H1 (cell line): Measurements from ENCODE around the gene WASF3. TPM values are rescaled to one million over a fixed set of nuclear protein-coding genes. Genes with fewer than 3 reads are reported as not detected.

Source experiments
- CTCF ChIA-PET: fragments of 300-600 bp; sonication (Branson Sonifier 250); formaldehyde crosslinking; loops from one replicate; lab custom pipeline; 2021; ENCODE audit not compliant: partially characterized antibody; lab: Charles Lee
- POLR2A ChIA-PET: fragments of 300-600 bp; sonication (Branson Sonifier 250); formaldehyde crosslinking; loops from one replicate; lab custom pipeline; 2021; ENCODE audit warnings: inconsistent platforms; ENCODE audit not compliant: partially characterized antibody; lab: Charles Lee
- DNase-seq, 2 experiments: peaks; one replicate each; pipeline versions ENCODE4 v3.0.0 to v3.0.0-alpha.2; 2010 to 2022; ENCODE audit warnings: low spot score in 2 of 2, low read depth in 1 of 2, mixed read lengths in 1 of 2
- FAIRE-seq: peaks from 2 replicates; lab custom pipeline; 2011; peaks lifted over from hg19 to GRCh38; lab: Jason Lieb, UNC
- H2AFZ ChIP-seq: 2 replicates; pipeline ENCODE4 v1.8.1; 2012; ENCODE audit warnings: low read length, inconsistent platforms
- H2AK5ac ChIP-seq: 2 replicates; pipeline ENCODE4 v1.6.1; 2013; ENCODE audit warnings: low read depth, low read length
- H2BK120ac ChIP-seq: replicated peaks from 2 replicates; pipeline ENCODE3; 2013; ENCODE audit warnings: low read depth, low read length, inconsistent platforms
- H2BK12ac ChIP-seq: 2 replicates; pipeline ENCODE4 v1.6.1; 2013; ENCODE audit warnings: low read depth, low read length
- H2BK15ac ChIP-seq: 2 replicates; pipeline ENCODE4 v1.6.1; 2013; ENCODE audit warnings: low read length
- H2BK20ac ChIP-seq: 2 replicates; pipeline ENCODE4 v1.6.1; 2013; ENCODE audit warnings: low read length
- H2BK5ac ChIP-seq: 2 replicates; pipeline ENCODE4 v1.6.1; 2013; ENCODE audit warnings: low read depth, low read length
- H3K14ac ChIP-seq: 2 replicates; pipeline ENCODE4 v1.6.1; 2013; ENCODE audit warnings: inconsistent platforms; ENCODE audit not compliant: insufficient read length
- H3K18ac ChIP-seq: 2 replicates; pipeline ENCODE4 v1.6.1; 2013; ENCODE audit warnings: low read length; ENCODE audit errors: extremely low read depth
- H3K23ac ChIP-seq: 2 replicates; pipeline ENCODE4 v1.6.1; 2013; ENCODE audit warnings: inconsistent platforms; ENCODE audit not compliant: insufficient read length
- H3K23me2 ChIP-seq: 2 replicates; pipeline ENCODE4 v1.6.1; 2013; ENCODE audit warnings: low read depth, low read length
- H3K27ac ChIP-seq: 2 replicates; pipeline ENCODE4 v1.6.1; 2011; ENCODE audit warnings: low read depth, low read length, inconsistent platforms
- H3K27me3 ChIP-seq, 4 experiments: replicated peaks in 1 of 4; 1 replicate in 1 of 4; 2 replicates in 3 of 4; pipeline versions ENCODE4 v1.6.1 to v1.8.1; 2011 to 2013; ENCODE audit warnings: low read length in 3 of 4, mild to moderate bottlenecking in 3 of 4, inconsistent platforms in 2 of 4, mixed read lengths in 2 of 4, moderate library complexity in 1 of 4; ENCODE audit not compliant: control insufficient read depth in 3 of 4, insufficient read depth in 3 of 4; ENCODE audit errors: extremely low read depth in 1 of 4
- H3K36me3 ChIP-seq, 4 experiments: 2 replicates each; pipeline versions ENCODE4 v1.6.1 to v1.8.1; 2011 to 2013; ENCODE audit warnings: mild to moderate bottlenecking in 4 of 4, low read length in 3 of 4, moderate library complexity in 2 of 4, control low read depth in 1 of 4, inconsistent platforms in 1 of 4; ENCODE audit not compliant: insufficient read depth in 4 of 4, control insufficient read depth in 2 of 4
- H3K4ac ChIP-seq: replicated peaks from 2 replicates; pipeline ENCODE3; 2013; ENCODE audit warnings: low read length, low read depth, mixed read lengths, inconsistent platforms; ENCODE audit not compliant: insufficient read length
- H3K4me1 ChIP-seq, 4 experiments: replicated peaks in 1 of 4; 1 replicate in 1 of 4; 2 replicates in 3 of 4; pipeline versions ENCODE4 v1.6.1 to v1.8.1; 2011 to 2013; ENCODE audit warnings: low read length in 3 of 4, inconsistent platforms in 2 of 4, mixed read lengths in 1 of 4; ENCODE audit not compliant: insufficient read depth in 4 of 4, control insufficient read depth in 3 of 4
- H3K4me2 ChIP-seq, 2 experiments: 2 replicates each; pipeline versions ENCODE4 v1.6.1 to v1.8.1; 2011 to 2013; ENCODE audit warnings: low read depth in 2 of 2, low read length in 2 of 2, control low read depth in 1 of 2, inconsistent platforms in 1 of 2, mild to moderate bottlenecking in 1 of 2; ENCODE audit not compliant: insufficient read depth in 1 of 2
- H3K4me3 ChIP-seq, 4 experiments: fragments of 200-600, 300-600 bp in 1 of 4; sonication (generic), shearing (Covaris generic), sonication (Bioruptor Twin) in 1 of 4; 2 replicates each; pipeline versions ENCODE4 v1.5.1 to v1.8.1; 2011 to 2016; ENCODE audit warnings: low read length in 4 of 4, low read depth in 3 of 4, control low read depth in 2 of 4, inconsistent platforms in 2 of 4, mild to moderate bottlenecking in 2 of 4, mixed read lengths in 1 of 4, moderate library complexity in 1 of 4; ENCODE audit not compliant: insufficient read depth in 2 of 4; ENCODE audit errors: extremely low read depth in 1 of 4
- H3K56ac ChIP-seq: replicated peaks from 2 replicates; pipeline ENCODE3; 2013; ENCODE audit warnings: low read depth, mild to moderate bottlenecking, mixed read lengths, low read length, inconsistent platforms; ENCODE audit not compliant: insufficient read length
- H3K79me1 ChIP-seq: 2 replicates; pipeline ENCODE4 v1.6.1; 2013; ENCODE audit warnings: low read depth, low read length, control low read depth
- H3K79me2 ChIP-seq, 2 experiments: 2 replicates each; pipeline versions ENCODE4 v1.6.1 to v1.8.1; 2012 to 2013; ENCODE audit warnings: low read length in 2 of 2, mild to moderate bottlenecking in 2 of 2, inconsistent platforms in 1 of 2; ENCODE audit not compliant: insufficient read depth in 2 of 2, control insufficient read depth in 1 of 2
- H3K9ac ChIP-seq, 4 experiments: replicated peaks in 1 of 4; 1 replicate in 1 of 4; 2 replicates in 3 of 4; pipeline versions ENCODE4 v1.6.1 to v1.8.1; 2011 to 2013; ENCODE audit warnings: low read depth in 3 of 4, low read length in 3 of 4, control low read depth in 2 of 4, mild to moderate bottlenecking in 2 of 4, moderate library complexity in 2 of 4, inconsistent platforms in 1 of 4; ENCODE audit errors: extremely low read depth in 1 of 4
- H3K9me3 ChIP-seq, 2 experiments: 2 replicates each; pipeline versions ENCODE4 v1.6.1 to v1.8.1; 2012 to 2013; ENCODE audit warnings: mild to moderate bottlenecking in 2 of 2, moderate library complexity in 2 of 2, control low read depth in 1 of 2, inconsistent platforms in 1 of 2, low read depth in 1 of 2, low read length in 1 of 2, mixed read lengths in 1 of 2; ENCODE audit not compliant: insufficient read depth in 2 of 2
- H4K20me1 ChIP-seq, 2 experiments: replicated peaks in 1 of 2; 2 replicates each; pipeline versions ENCODE3 to v1.8.1; 2011 to 2013; ENCODE audit warnings: inconsistent platforms in 2 of 2, low read length in 2 of 2, mild to moderate bottlenecking in 1 of 2; ENCODE audit not compliant: insufficient read depth in 2 of 2, control insufficient read depth in 1 of 2
- H4K5ac ChIP-seq: 2 replicates; pipeline ENCODE4 v1.6.1; 2013; ENCODE audit warnings: low read length, low read depth, mixed read lengths, inconsistent platforms; ENCODE audit not compliant: insufficient read length
- H4K8ac ChIP-seq: 2 replicates; pipeline ENCODE4 v1.8.0; 2013; ENCODE audit warnings: mild to moderate bottlenecking, moderate library complexity, low read length, inconsistent platforms; ENCODE audit not compliant: insufficient read depth; ENCODE audit errors: extremely low read depth
- H4K91ac ChIP-seq: replicated peaks from 2 replicates; pipeline ENCODE3; 2013; ENCODE audit warnings: low read length, mixed read lengths, inconsistent platforms; ENCODE audit not compliant: insufficient read length
- BACH1 ChIP-seq: IDR thresholded peaks from 2 replicates; pipeline ENCODE4 v1.6.1; 2012; ENCODE audit warnings: low read length, improper control_type of control experiment
- CBX5 ChIP-seq: fragments of 300-800, 300-1000 bp; sonication (generic); IDR thresholded peaks from 2 replicates; pipeline ENCODE4 v1.7.1; 2016; ENCODE audit warnings: antibody characterized with exemption, low read length, low read depth
- EGR1 ChIP-seq: IDR thresholded peaks from 2 replicates; pipeline ENCODE4 v1.6.1; 2011; ENCODE audit warnings: low read depth, low read length, borderline replicate concordance
- KDM5A ChIP-seq: fragments of 200-600 bp; IDR thresholded peaks from 2 replicates; pipeline ENCODE4 v1.7.1; 2012; ENCODE audit warnings: mild to moderate bottlenecking, low read length, inconsistent platforms, mixed read lengths
- PHF8 ChIP-seq: fragments of 200-600 bp; sonication (generic); conservative IDR thresholded peaks from 2 replicates; pipeline ENCODE4 v1.7.1; 2012; ENCODE audit warnings: low read depth, mild to moderate bottlenecking, inconsistent platforms, low read length, moderate library complexity
- SAP30 ChIP-seq: fragments of 300-600 bp; sonication (generic); IDR thresholded peaks from 2 replicates; pipeline ENCODE4 v1.7.1; 2012; ENCODE audit warnings: low read length, moderate library complexity, mild to moderate bottlenecking, inconsistent platforms; ENCODE audit not compliant: insufficient read depth, insufficient replicate concordance
- SRF ChIP-seq: IDR thresholded peaks from 2 replicates; pipeline ENCODE4 v1.6.1; 2011; ENCODE audit warnings: mild to moderate bottlenecking, low read depth, low read length, moderate library complexity
- SUZ12 ChIP-seq: fragments of 200-600 bp; sonication (generic); IDR thresholded peaks from 2 replicates; pipeline ENCODE4 v1.6.1; 2012; ENCODE audit warnings: mild to moderate bottlenecking, inconsistent platforms, low read length, moderate library complexity, mixed read lengths
- TEAD4 ChIP-seq: IDR thresholded peaks from 2 replicates; pipeline ENCODE4 v1.6.1; 2012; ENCODE audit warnings: low read depth, low read length, inconsistent platforms, mixed read lengths
- ZNF274 ChIP-seq: IDR thresholded peaks from 2 replicates; pipeline ENCODE4 v1.7.0; 2012; ENCODE audit warnings: low read length, borderline replicate concordance; ENCODE audit errors: extremely low read depth
- WGBS, 2 experiments: shearing (Covaris generic) in 1 of 2; methylation state at CpG; one replicate each; pipeline versions ENCODE4 v1.1.6 to v1.1.7; 2013 to 2015; ENCODE audit warnings: low lambda C conversion rate in 2 of 2, mixed read lengths in 2 of 2, inconsistent platforms in 1 of 2, low coverage in 1 of 2, missing lambda C conversion rate in 1 of 2; ENCODE audit not compliant: insufficient replicate concordance in 2 of 2, insufficient coverage in 1 of 2, insufficient read length in 1 of 2; ENCODE audit errors: extremely low coverage in 1 of 2, missing lambda C conversion rate in 1 of 2; 5-methylcytosine and 5-hydroxymethylcytosine counted together
- polyA plus RNA-seq, 7 experiments: library from polyadenylated mRNA; depleted of rRNA in 3 of 7; stranded (reverse) in 5 of 7; unstranded in 2 of 7; fragments of >200 nt in 5 of 7; fragments of 200-250 nt in 2 of 7; gene quantifications; 1 replicate in 5 of 7; 2 replicates in 1 of 7; 4 replicates in 1 of 7; pipeline versions ENCODE4 v1.2.1 to v1.2.3, GENCODE V29; 2011 to 2013; ENCODE audit warnings: missing spikeins in 2 of 7, mixed read lengths in 2 of 7
- total RNA-seq: library from RNA; stranded (reverse); fragmentation: NEBNext Ultra II Directional; extraction: Animal tissue kit (Norgen Biotek cat#: 25700); gene quantifications from 2 replicates; pipeline ENCODE4 v1.2.1, GENCODE V29; 2021
- TF ChIP-seq, protein P1 (sequence below): IDR thresholded peaks from 2 replicates; pipeline ENCODE4 v1.6.1; 2012; ENCODE audit warnings: low read length, inconsistent platforms
- TF ChIP-seq, protein P2 (sequence below): IDR thresholded peaks from 2 replicates; pipeline ENCODE4 v1.6.1; 2011; ENCODE audit warnings: low read length, improper control_type of control experiment

The WASF3 gene
- total and polyA plus RNA-seq, 2 of the 8 experiments (the other 6 are each of a cell fraction or from before 2014, with no cell fraction given), result 18.7 to 39.8 TPM

DNA sequence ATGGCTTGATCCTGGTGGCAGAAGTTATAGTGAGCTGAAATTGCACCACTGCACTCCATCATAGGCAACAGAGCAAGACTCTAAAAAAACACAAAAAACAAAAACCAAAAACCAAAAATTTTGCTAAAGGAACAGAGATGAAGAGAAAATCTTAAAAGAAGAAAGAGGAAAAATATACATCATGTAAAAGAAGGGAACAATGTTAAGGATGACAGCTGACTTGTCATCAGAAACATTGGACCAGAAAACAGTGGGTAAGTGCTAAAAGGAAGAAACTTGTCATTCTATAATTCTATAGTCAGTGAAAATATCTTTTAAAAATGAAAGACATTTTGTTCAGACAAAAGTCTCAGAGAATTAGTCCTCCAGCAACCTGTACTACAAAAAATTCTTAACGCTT is 93.8 kb downstream of the WASF3 start:
- Histone ChIP-seq H3K4me3 (no peak overlapping the region), H4K91ac (no peak overlapping the region), H3K4me2 (no peak overlapping the region), H3K79me1 (no peaks in the 10 kb centered on the region), H2AK5ac (no peak overlapping the region), H3K27ac (no peak overlapping the region), H3K56ac (no peak overlapping the region), H2BK120ac (no peak overlapping the region), H4K8ac (no peak overlapping the region), H2BK12ac (no peak overlapping the region), H2BK5ac (no peak overlapping the region), H3K23me2 (no peaks in the 10 kb centered on the region), H3K4ac (no peak overlapping the region), H3K79me2 (no peaks in the 10 kb centered on the region), H2AFZ (no peak overlapping the region), H2BK20ac (no peak overlapping the region), H3K23ac (no peak overlapping the region), H3K9me3 (peaks cover 0 to 5% of the 10 kb centered on the region in 2 experiments; a peak in 2 of 4 replicates), H4K20me1 (no peaks in the 10 kb centered on the region), H2BK15ac (no peak overlapping the region), H3K4me1 (0 out of 7 replicates have a peak, but pooled peaks cover 0 to 2% (median 0%) of the 10 kb centered on the region in 4 experiments), H3K14ac (no peak overlapping the region), H3K18ac (no peak overlapping the region), H3K9ac (no peak overlapping the region), H3K27me3 (no peaks in the 10 kb centered on the region), H3K36me3 (peaks cover 0 to 3% (median 0%) of the 10 kb centered on the region in 4 experiments; a peak in 1 of 8 replicates), H4K5ac (no peak overlapping the region)
- DNase-seq (no peak), FAIRE-seq (no peak)
- CTCF ChIA-PET, result no interaction called here
- 97% methylated on average over 1 of the region's 1 CpG; no CpG with 5 or more reads in 1 of the 2 experiments for WGBS, 2 experiments
- POLR2A ChIA-PET, result no interaction called here
- TF ChIP-seq SRF, result no peak
- no peak for TF ChIP-seq KDM5A
- TF ChIP-seq BACH1, result no peak
- no peak for TF ChIP-seq TEAD4
- no peak for TF ChIP-seq CBX5
- TF ChIP-seq, protein P1, sequence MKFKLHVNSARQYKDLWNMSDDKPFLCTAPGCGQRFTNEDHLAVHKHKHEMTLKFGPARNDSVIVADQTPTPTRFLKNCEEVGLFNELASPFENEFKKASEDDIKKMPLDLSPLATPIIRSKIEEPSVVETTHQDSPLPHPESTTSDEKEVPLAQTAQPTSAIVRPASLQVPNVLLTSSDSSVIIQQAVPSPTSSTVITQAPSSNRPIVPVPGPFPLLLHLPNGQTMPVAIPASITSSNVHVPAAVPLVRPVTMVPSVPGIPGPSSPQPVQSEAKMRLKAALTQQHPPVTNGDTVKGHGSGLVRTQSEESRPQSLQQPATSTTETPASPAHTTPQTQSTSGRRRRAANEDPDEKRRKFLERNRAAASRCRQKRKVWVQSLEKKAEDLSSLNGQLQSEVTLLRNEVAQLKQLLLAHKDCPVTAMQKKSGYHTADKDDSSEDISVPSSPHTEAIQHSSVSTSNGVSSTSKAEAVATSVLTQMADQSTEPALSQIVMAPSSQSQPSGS, result no peak
- TF ChIP-seq ZNF274, result no peak
- TF ChIP-seq PHF8, result no peak
- TF ChIP-seq SAP30, result no peak
- TF ChIP-seq EGR1, result no peak
- TF ChIP-seq, protein P2, sequence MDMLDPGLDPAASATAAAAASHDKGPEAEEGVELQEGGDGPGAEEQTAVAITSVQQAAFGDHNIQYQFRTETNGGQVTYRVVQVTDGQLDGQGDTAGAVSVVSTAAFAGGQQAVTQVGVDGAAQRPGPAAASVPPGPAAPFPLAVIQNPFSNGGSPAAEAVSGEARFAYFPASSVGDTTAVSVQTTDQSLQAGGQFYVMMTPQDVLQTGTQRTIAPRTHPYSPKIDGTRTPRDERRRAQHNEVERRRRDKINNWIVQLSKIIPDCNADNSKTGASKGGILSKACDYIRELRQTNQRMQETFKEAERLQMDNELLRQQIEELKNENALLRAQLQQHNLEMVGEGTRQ, result no peak
- no peak for TF ChIP-seq SUZ12
